HL-60 (cell line): ENCODE data around the gene HLCS.

Experiments used
- CTCF ChIP-seq: IDR thresholded peaks from one replicate; pipeline ENCODE4 v1.5.1; 2011; ENCODE audit warnings: low read length, control low read depth, inconsistent platforms; ENCODE audit not compliant: insufficient read depth
- POLR2AphosphoS5 ChIP-seq: IDR thresholded peaks from 2 replicates; pipeline ENCODE4 v1.6.1; 2012; ENCODE audit warnings: low read depth
- REST ChIP-seq: IDR thresholded peaks from 2 replicates; pipeline ENCODE4 v1.6.1; 2012; ENCODE audit warnings: low read depth; ENCODE audit not compliant: insufficient replicate concordance
- SPI1 ChIP-seq: IDR thresholded peaks from 2 replicates; pipeline ENCODE4 v1.6.1; 2012; ENCODE audit warnings: low read depth, mild to moderate bottlenecking, borderline replicate concordance

- TF ChIP-seq POLR2AphosphoS5 = no peak
- no peak for TF ChIP-seq CTCF
- TF ChIP-seq REST = no peak
- TF ChIP-seq SPI1 = no peak
Observed at GRCh38 chr21:36852864-36853263, 113.6 kb downstream of the HLCS start.
